HG02610 (cell line): ENCODE data around the gene INO80E.
"Not testable (repeated sequence)": the region's sequence is repeated elsewhere in the genome, so short reads cannot be mapped to it uniquely, and the experiment has no call there.

ENCODE experiments used
- ATAC-seq: cut with Tn5 transposase; IDR thresholded peaks from one replicate; pipeline ENCODE4 v1.9.1; 2021; ENCODE audit warnings: mild to moderate bottlenecking, moderate library complexity; ENCODE audit not compliant: unreplicated experiment

INO80E gene

GRCh38 chr16:29995911-29996765 is at the start of gene INO80E:
TSS of gene INO80E (plus strand) at chr16:29996241. CDS start at chr16:29996311, 70 bp downstream.
- ATAC-seq = peak; percentile 88

- no peak for ATAC-seq
Measured at GRCh38 chr16:29947897-29948296, 48.1 kb upstream of the INO80E start.

GRCh38 chr16:29950806-29951461 is 45.1 kb upstream of the INO80E start:
- no peak for ATAC-seq

GRCh38 chr16:29951625-29952365 is 44.2 kb upstream of the INO80E start:
- no peak for ATAC-seq

- no peak for ATAC-seq
Measured at GRCh38 chr16:29958756-29959155, 37.3 kb upstream of the INO80E start.

GRCh38 chr16:29959293-29959692 is 36.7 kb upstream of the INO80E start:
- ATAC-seq = no peak

GRCh38 chr16:29959821-29960220 is 36.2 kb upstream of the INO80E start:
- not testable (repeated sequence) for ATAC-seq

- ATAC-seq = no peak
Measured at GRCh38 chr16:29961127-29961478, 34.9 kb upstream of the INO80E start.

- ATAC-seq = peak; percentile 84
Measured at GRCh38 chr16:29961479-29962343, 34.3 kb upstream of the INO80E start, which contains the start of gene TMEM219. TSS of gene TMEM219 (plus strand) at chr16:29962079. CDS start at chr16:29963144, 1,065 bp downstream.

- no peak for ATAC-seq
Measured at GRCh38 chr16:29962344-29962994, 33.6 kb upstream of the INO80E start.

GRCh38 chr16:29963021-29963743 is 32.9 kb upstream of the INO80E start:
- no peak for ATAC-seq

GRCh38 chr16:29968205-29968604 is 27.8 kb upstream of the INO80E start:
- no peak for ATAC-seq

GRCh38 chr16:29971304-29971703 is 24.7 kb upstream of the INO80E start:
- no peak for ATAC-seq

- ATAC-seq = no peak
Measured at GRCh38 chr16:29972500-29972899, 23.5 kb upstream of the INO80E start.

- ATAC-seq = no peak
Measured at GRCh38 chr16:29972992-29973383, 23.1 kb upstream of the INO80E start.

GRCh38 chr16:29973384-29974246 is 22.4 kb upstream of the INO80E start, which contains the start of gene TAOK2:
TSS of gene TAOK2 (plus strand) at chr16:29973868. CDS start at chr16:29977773, 3,905 bp downstream.
- peak; percentile 94 for ATAC-seq

GRCh38 chr16:29974291-29975133 is 21.5 kb upstream of the INO80E start:
- ATAC-seq = no peak
